GM12864 (cell line): ENCODE results near the gene GPAT3.
A peak's percentile ranks its signal among the peaks of the same experiment; 100 is the strongest.

Experiments
- DNase-seq: peaks from one replicate; pipeline ENCODE4 v3.0.0-alpha.2; 2011; ENCODE audit warnings: low read depth
- H3K4me3 ChIP-seq: 2 replicates; pipeline ENCODE4 v1.5.1; 2011; ENCODE audit warnings: mild to moderate bottlenecking, low read depth, low read length, control low read depth
- CTCF ChIP-seq: IDR thresholded peaks from 2 replicates; pipeline ENCODE4 v1.5.1; 2011; ENCODE audit warnings: low read depth, mild to moderate bottlenecking, moderate library complexity, low read length, control low read depth, inconsistent platforms; ENCODE audit errors: missing control alignments

GPAT3 gene

DNA sequence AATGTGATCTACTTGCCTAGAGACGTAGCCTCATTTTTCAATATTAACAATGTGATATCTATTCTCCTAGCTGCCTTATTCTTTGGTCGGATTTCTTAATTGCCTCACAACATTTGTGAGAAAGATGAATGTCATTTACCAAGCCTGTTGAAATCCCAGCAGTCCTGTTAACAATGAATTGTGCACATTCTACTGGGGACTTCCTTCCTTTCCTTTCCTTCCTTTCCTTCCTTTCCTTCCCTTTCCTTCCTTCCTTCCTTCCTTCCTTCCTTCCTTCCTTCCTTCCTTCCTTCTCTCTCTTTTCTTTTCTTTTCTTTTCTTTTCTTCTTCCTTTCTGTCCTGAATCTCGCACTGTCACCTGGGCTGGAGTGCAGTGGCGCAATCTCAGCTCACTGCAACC lies 107.1 kb downstream of the GPAT3 start:
- no peak overlapping the region for H3K4me3 ChIP-seq
- DNase-seq = no peak
- no peak for TF ChIP-seq CTCF

GRCh38 chr4:83644677-83645659 lies 109.1 kb downstream of the GPAT3 start:
- H3K4me3 ChIP-seq = no peak overlapping the region
- peak; percentile 35 for DNase-seq
- TF ChIP-seq CTCF = peak; percentile 80

DNA sequence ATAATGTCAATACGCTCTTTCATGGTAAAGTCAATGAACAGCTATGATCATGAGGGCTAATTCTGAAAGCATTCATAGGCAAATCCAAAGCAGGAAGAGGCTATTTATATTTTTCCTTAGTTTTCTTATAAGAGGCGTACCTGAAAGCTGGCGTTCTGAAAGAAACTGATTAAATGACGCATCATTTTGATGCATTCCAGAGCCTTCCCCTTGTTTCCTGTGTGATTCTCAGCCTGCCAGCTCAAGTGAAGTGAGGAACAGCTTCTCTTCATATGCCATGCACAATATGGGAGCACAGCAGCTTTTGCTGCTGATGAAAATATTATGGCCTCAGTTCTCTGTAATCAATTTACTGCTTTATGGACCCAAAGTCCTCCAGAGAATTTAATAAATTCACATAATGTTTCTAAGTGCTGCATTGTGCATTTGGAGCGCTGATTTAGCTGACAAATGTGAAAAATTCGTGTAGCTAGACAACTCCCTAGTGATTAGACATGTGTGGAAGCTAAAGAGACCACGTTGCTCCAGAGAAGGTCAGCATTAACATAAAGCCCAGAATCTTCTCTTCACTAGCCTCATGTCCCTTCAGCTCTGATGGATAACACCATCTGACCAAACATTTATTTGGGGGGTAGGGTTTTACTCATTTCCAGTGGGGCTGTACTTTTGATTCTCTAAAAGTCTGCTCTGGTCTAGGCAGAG lies 110.8 kb downstream of the GPAT3 start:
- DNase-seq = no peak
- no peak overlapping the region for H3K4me3 ChIP-seq
- TF ChIP-seq CTCF = no peak

DNA sequence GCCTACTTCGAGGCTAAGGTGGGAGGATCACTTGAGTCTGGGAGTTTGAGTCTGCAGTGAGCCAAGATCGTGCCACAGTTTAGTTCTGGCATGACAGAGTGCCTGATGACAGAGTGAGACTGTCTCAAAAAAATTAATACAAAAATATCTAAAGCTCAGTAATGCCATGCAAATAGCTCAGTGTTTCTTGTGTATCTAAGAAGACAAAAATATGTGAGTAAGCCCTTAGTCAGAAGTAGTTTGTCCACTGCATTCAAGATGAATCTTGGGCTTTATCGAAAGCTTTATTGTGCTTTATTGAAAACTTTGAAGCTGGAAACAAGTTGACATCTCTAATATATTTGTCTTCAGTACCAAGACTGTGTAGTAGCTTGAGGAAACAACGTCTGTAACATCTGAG lies 115.9 kb downstream of the GPAT3 start:
- TF ChIP-seq CTCF = no peak
- H3K4me3 ChIP-seq = no peak overlapping the region
- no peak for DNase-seq
